Fibroblast of lung (primary cell): ENCODE measurements around the gene UBE2S.

Experiments used
- EZH2 ChIP-seq: IDR thresholded peaks from 2 replicates; pipeline ENCODE4 v1.5.1; 2012; ENCODE audit warnings: low read length, control low read depth, mild to moderate bottlenecking; ENCODE audit errors: missing control alignments
- TF ChIP-seq, protein P1 (sequence below), 2 donors: IDR thresholded peaks in 1 of 2; conservative IDR thresholded peaks in 1 of 2; 1 replicate in 1 of 2; 2 replicates in 1 of 2; pipeline ENCODE4 v1.5.1; 2011 to 2012; ENCODE audit warnings: low read length in 2 of 2, control low read depth in 1 of 2, inconsistent platforms in 1 of 2, low read depth in 1 of 2, mild to moderate bottlenecking in 1 of 2

GRCh38 chr19:55451163-55451964 lies 43.8 kb upstream of the UBE2S start:
- TF ChIP-seq, protein P1, sequence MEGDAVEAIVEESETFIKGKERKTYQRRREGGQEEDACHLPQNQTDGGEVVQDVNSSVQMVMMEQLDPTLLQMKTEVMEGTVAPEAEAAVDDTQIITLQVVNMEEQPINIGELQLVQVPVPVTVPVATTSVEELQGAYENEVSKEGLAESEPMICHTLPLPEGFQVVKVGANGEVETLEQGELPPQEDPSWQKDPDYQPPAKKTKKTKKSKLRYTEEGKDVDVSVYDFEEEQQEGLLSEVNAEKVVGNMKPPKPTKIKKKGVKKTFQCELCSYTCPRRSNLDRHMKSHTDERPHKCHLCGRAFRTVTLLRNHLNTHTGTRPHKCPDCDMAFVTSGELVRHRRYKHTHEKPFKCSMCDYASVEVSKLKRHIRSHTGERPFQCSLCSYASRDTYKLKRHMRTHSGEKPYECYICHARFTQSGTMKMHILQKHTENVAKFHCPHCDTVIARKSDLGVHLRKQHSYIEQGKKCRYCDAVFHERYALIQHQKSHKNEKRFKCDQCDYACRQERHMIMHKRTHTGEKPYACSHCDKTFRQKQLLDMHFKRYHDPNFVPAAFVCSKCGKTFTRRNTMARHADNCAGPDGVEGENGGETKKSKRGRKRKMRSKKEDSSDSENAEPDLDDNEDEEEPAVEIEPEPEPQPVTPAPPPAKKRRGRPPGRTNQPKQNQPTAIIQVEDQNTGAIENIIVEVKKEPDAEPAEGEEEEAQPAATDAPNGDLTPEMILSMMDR (conservative IDR thresholded peaks at IDR 0.05 in 1 of 2, IDR thresholded peaks at IDR 0.05 in 1 of 2; ENCODE audit: low read depth in 1 of 2, low read length in 2 of 2), result no peak
- TF ChIP-seq EZH2, result peak; percentile 97
